Psoas muscle (tissue), 8 donors: ENCODE data around the gene MYG1. TPM values are rescaled to one million over a fixed set of nuclear protein-coding genes. Genes with fewer than 3 reads are reported as not detected.
A peak's percentile ranks its signal among the peaks of the same experiment; 100 is the strongest.

Experiments used
- ATAC-seq, 4 donors: fragments of 200-7000 bp; cut with Tn5 transposase; one replicate each; pipeline ENCODE4 v1.9.1; 2020; ENCODE audit warnings: moderate library complexity in 3 of 4, mild to moderate bottlenecking in 2 of 4
- DNase-seq, 2 donors: peaks; one replicate each; pipeline ENCODE4 v3.0.0-alpha.2; 2020
- H3K27ac ChIP-seq: fragments of 200-600 bp; one replicate; pipeline ENCODE4 v1.8.0; 2022
- H3K27me3 ChIP-seq, 3 donors: fragments of 200-600 bp in 1 of 3; one replicate each; pipeline versions ENCODE4 v1.6.1 to v1.8.0; 2013 to 2022; ENCODE audit warnings: low read length in 2 of 3, mild to moderate bottlenecking in 2 of 3, moderate library complexity in 1 of 3; ENCODE audit not compliant: insufficient read depth in 3 of 3
- H3K36me3 ChIP-seq, 2 donors: fragments of 200-600 bp in 1 of 2; one replicate each; pipeline versions ENCODE4 v1.6.1 to v1.8.0; 2013 to 2022; ENCODE audit warnings: low read depth in 1 of 2, mild to moderate bottlenecking in 1 of 2, moderate library complexity in 1 of 2; ENCODE audit not compliant: insufficient read depth in 1 of 2
- H3K4me1 ChIP-seq: fragments of 200-600 bp; one replicate; pipeline ENCODE4 v1.8.0; 2022
- H3K4me3 ChIP-seq: fragments of 200-600 bp; one replicate; pipeline ENCODE4 v1.8.0; 2022; ENCODE audit warnings: mild to moderate bottlenecking
- H3K9me3 ChIP-seq: fragments of 200-600 bp; one replicate; pipeline ENCODE4 v1.8.0; 2022
- WGBS, 3 donors: extraction: QIAGEN DNeasy Blood & Tissue Kit; methylation state at CpG; one replicate each; pipeline versions ENCODE4 v1.1.6 to v1.1.7; 2013; 5-methylcytosine and 5-hydroxymethylcytosine counted together
- intact Hi-C, 2 donors: fragments of 100-400 bp; cut with DNase I; formaldehyde crosslinking; loops; one replicate each; pipeline versions ENCODE4 v1.11.0 to v1.14.2; 2022
- polyA plus RNA-seq, 3 donors: library from polyadenylated mRNA; stranded (reverse); fragments of 200-250 nt; gene quantifications; one replicate each; pipeline ENCODE4 v1.2.3, GENCODE V29; 2013
- total RNA-seq, 4 donors: library from RNA; stranded (reverse); fragmentation: NEBNext Ultra II Directional in 2 of 4; extraction: Animal tissue kit (Norgen Biotek cat#: 25700) in 2 of 4; gene quantifications; one replicate each; pipeline versions ENCODE4 v1.2.1 to v1.2.4, GENCODE V29; 2021 to 2023
- TF ChIP-seq, protein P1 (sequence below): fragments of 200-600 bp; IDR thresholded peaks from one replicate; pipeline ENCODE4 v1.8.0; 2022; ENCODE audit warnings: antibody characterized with exemption
- donor health status: healthy with polysubstance abuse.
- donor health status: DM: no; HTN: no; CAD: no; lungs with moderate emphysema.
- donor health status: Bipolar disorder and iron deficiency.
- donor health status: healthy.
- donor health status: DM: yes; HTN: yes; CAD: no.
- donor health status: DM: no; HTN: no; CAD: no.
- donor health status: DM: no; HTN: no; CAD: no.
- donor health status: DM: yes; HTN: yes; CAD: no.

Gene MYG1
- total and polyA plus RNA-seq, 7 donors: 34.6 to 68.9 (median 44.7) TPM

GRCh38 chr12:53344824-53345485 is 45.5 kb downstream of the MYG1 start:
- H3K4me3 ChIP-seq: peak overlapping the region; percentile 70
- intact Hi-C loops: loop anchor here in 1 of 2 donors (2.0 to 10.0 kb wide), 2 partner anchors 18 to 330 kb away; partner anchors contain the start of gene ATP5MC2
- ATAC-seq (peak; percentile 87 to 97 (median 91)), DNase-seq (peak; percentile 79 to 88)
- TF ChIP-seq, protein P1, sequence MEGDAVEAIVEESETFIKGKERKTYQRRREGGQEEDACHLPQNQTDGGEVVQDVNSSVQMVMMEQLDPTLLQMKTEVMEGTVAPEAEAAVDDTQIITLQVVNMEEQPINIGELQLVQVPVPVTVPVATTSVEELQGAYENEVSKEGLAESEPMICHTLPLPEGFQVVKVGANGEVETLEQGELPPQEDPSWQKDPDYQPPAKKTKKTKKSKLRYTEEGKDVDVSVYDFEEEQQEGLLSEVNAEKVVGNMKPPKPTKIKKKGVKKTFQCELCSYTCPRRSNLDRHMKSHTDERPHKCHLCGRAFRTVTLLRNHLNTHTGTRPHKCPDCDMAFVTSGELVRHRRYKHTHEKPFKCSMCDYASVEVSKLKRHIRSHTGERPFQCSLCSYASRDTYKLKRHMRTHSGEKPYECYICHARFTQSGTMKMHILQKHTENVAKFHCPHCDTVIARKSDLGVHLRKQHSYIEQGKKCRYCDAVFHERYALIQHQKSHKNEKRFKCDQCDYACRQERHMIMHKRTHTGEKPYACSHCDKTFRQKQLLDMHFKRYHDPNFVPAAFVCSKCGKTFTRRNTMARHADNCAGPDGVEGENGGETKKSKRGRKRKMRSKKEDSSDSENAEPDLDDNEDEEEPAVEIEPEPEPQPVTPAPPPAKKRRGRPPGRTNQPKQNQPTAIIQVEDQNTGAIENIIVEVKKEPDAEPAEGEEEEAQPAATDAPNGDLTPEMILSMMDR: peak; percentile 68
- H3K4me1 ChIP-seq: peaks cover 4% of the 10 kb centered on the region
- no peaks in the 10 kb centered on the region for H3K9me3 ChIP-seq
- peak overlapping the region; percentile 61 for H3K27ac ChIP-seq
- no peaks in the 10 kb centered on the region for H3K36me3 ChIP-seq
- WGBS, 3 donors: 0 to 1% (median 0%) methylated on average over 13 to 50 of the region's 50 CpGs
- H3K27me3 ChIP-seq: no peaks in the 10 kb centered on the region

GRCh38 chr12:53345486-53346188 is 46.1 kb downstream of the MYG1 start:
- intact Hi-C loops: loop anchor here in 1 of 2 donors (2.0 to 10.0 kb wide), 2 partner anchors 19 to 329 kb away; partner anchors contain the start of gene ATP5MC2
- Histone ChIP-seq H3K4me3 (peak overlapping the region; percentile 70), H3K36me3 (no peaks in the 10 kb centered on the region), H3K27ac (peak overlapping the region; percentile 61), H3K4me1 (peaks cover 4% of the 10 kb centered on the region), H3K27me3 (no peaks in the 10 kb centered on the region), H3K9me3 (no peaks in the 10 kb centered on the region)
- peak; percentile 56 to 78 for DNase-seq
- WGBS, 3 donors: 25 to 34% (median 29%) methylated on average over 10 of the region's 10 CpGs
- ATAC-seq: peak; percentile 5 to 48 (median 28)
- TF ChIP-seq, protein P1: no peak

GRCh38 chr12:53346491-53346890 is 47.0 kb downstream of the MYG1 start:
- ATAC-seq (no peak), DNase-seq (no peak)
- intact Hi-C loops: loop anchor here in 1 of 2 donors (10.0 kb wide), 1 partner anchor 328 kb away; the partner anchor contains the start of gene ATP5MC2
- Histone ChIP-seq H3K4me3 (no peak overlapping the region), H3K27ac (no peak overlapping the region), H3K27me3 (no peaks in the 10 kb centered on the region), H3K36me3 (no peaks in the 10 kb centered on the region), H3K9me3 (no peaks in the 10 kb centered on the region), H3K4me1 (peaks cover 4% of the 10 kb centered on the region)
- TF ChIP-seq, protein P1: no peak
- WGBS, 3 donors: 71 to 100% (median 94%) methylated on average over 1 of the region's 1 CpG

DNA sequence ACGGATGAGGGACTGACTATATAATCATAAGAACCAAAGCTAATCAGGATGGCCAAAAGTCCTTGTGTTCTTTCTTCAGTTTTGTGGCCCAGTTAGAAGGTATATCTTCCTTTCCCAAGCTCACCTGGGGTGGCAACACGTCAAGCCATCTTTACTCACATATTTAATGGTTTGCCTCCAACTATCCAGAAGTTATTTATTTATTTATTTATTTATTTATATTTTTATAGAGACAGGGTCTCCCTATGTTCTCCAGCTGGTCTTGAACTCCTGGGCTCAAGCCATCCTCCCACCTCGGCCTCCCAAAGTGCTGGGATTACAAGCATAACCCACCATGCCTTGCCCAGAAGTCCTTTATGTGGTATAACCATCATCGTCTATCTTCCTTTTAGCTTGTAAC is 48.4 kb downstream of the MYG1 start:
- DNase-seq (no peak), ATAC-seq (no peak)
- no peak overlapping the region for H3K27ac ChIP-seq
- H3K9me3 ChIP-seq: no peaks in the 10 kb centered on the region
- H3K36me3 ChIP-seq: no peaks in the 10 kb centered on the region
- peaks cover 4% of the 10 kb centered on the region for H3K4me1 ChIP-seq
- no peaks in the 10 kb centered on the region for H3K27me3 ChIP-seq
- H3K4me3 ChIP-seq: no peak overlapping the region
- intact Hi-C loops: loop anchor here in 1 of 2 donors (10.0 kb wide), 1 partner anchor 327 kb away; the partner anchor contains the start of gene ATP5MC2
- TF ChIP-seq, protein P1: no peak
- WGBS, 3 donors: 84 to 91% (median 89%) methylated on average over 4 of the region's 4 CpGs
